H1 (cell line): ENCODE results near the gene BTG2. TPM values are rescaled to one million over a fixed set of nuclear protein-coding genes. Genes with fewer than 3 reads are reported as not detected.

ENCODE experiments used
- ASH2L ChIP-seq: fragments of 200-600, 300-600 bp; sonication (generic); IDR thresholded peaks from one replicate; pipeline ENCODE4 v1.7.1; 2017; ENCODE audit warnings: low read length
- BACH1 ChIP-seq: IDR thresholded peaks from 2 replicates; pipeline ENCODE4 v1.6.1; 2012; ENCODE audit warnings: low read length, improper control_type of control experiment
- EP300 ChIP-seq, 2 experiments: IDR thresholded peaks; 1 replicate in 1 of 2; 2 replicates in 1 of 2; pipeline ENCODE4 v1.6.1; 2011 to 2012; ENCODE audit warnings: low read depth in 2 of 2, low read length in 2 of 2, mild to moderate bottlenecking in 2 of 2, borderline replicate concordance in 1 of 2, inconsistent platforms in 1 of 2, moderate library complexity in 1 of 2
- KDM1A ChIP-seq: fragments of 200-600, 300-600 bp; sonication (generic); IDR thresholded peaks from 2 replicates; pipeline ENCODE4 v1.7.1; 2016; ENCODE audit warnings: mild to moderate bottlenecking, low read length, borderline replicate concordance
- KDM4A ChIP-seq: IDR thresholded peaks from one replicate; pipeline ENCODE4 v1.7.1; 2012; ENCODE audit warnings: low read depth, mild to moderate bottlenecking, moderate library complexity, low read length, inconsistent platforms; ENCODE audit not compliant: severe bottlenecking
- TAF1 ChIP-seq: IDR thresholded peaks from 2 replicates; pipeline ENCODE4 v1.6.1; 2011; ENCODE audit warnings: mild to moderate bottlenecking, low read depth, low read length
- polyA plus RNA-seq, 7 experiments: library from polyadenylated mRNA; depleted of rRNA in 3 of 7; stranded (reverse) in 5 of 7; unstranded in 2 of 7; fragments of >200 nt in 5 of 7; fragments of 200-250 nt in 2 of 7; gene quantifications; 1 replicate in 5 of 7; 2 replicates in 1 of 7; 4 replicates in 1 of 7; pipeline versions ENCODE4 v1.2.1 to v1.2.3, GENCODE V29; 2011 to 2013; ENCODE audit warnings: missing spikeins in 2 of 7, mixed read lengths in 2 of 7
- total RNA-seq: library from RNA; stranded (reverse); fragmentation: NEBNext Ultra II Directional; extraction: Animal tissue kit (Norgen Biotek cat#: 25700); gene quantifications from 2 replicates; pipeline ENCODE4 v1.2.1, GENCODE V29; 2021

Gene BTG2
- total and polyA plus RNA-seq, 2 of the 8 experiments (the other 6 are each of a cell fraction or from before 2014, with no cell fraction given), result 4.8 to 11.0 TPM

DNA sequence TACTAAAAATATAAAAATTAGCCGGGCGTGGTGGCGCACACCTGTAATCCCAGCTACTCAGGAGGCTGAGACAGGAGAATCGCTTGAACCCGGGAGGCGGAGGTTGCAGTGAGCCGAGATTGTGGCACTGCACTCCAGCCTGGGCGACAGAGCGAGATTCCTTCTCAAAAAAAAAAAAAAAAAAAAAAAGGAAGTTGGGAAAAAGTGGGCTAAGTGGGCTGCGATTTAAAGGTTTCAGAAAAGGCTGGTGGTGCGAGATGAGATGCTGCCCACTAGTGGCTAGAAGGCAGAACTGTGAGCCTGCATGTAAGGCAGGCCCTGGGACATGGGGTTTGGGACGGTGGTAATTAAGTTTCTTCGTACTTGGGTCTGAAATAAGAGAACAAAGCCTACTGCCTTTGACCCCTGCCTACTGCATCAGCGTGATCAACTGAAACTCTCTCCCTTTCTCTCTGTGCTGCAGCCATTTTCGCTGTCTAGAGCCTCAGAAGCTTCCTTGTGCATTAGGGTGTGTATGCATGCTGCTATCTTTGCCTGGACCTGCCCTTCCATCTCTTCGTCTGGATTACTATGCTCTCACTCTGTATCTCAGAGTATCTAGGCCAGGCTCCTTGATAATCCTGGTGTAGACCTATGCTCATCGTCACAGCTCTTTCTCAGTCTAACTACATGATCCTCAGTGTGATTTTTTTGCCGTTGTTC, 33.2 kb downstream of the BTG2 start (continued):
- TF ChIP-seq KDM4A (no peak), KDM1A (no peak), ASH2L (no peak), EP300 (IDR thresholded peaks at IDR 0.05; ENCODE audit: borderline replicate concordance in 1 of 2, low read depth in 2 of 2, low read length in 2 of 2) (no peak), TAF1 (no peak), BACH1 (no peak)
